Measurements from ENCODE around the gene GRM7. TPM values are rescaled to one million over a fixed set of nuclear protein-coding genes. Genes with fewer than 3 reads are reported as not detected.

Gene GRM7
- total and polyA plus RNA-seq, 9 of the 15 experiments (the other 6 are each of a cell fraction or from before 2014, with no cell fraction given) = not detected

DNA sequence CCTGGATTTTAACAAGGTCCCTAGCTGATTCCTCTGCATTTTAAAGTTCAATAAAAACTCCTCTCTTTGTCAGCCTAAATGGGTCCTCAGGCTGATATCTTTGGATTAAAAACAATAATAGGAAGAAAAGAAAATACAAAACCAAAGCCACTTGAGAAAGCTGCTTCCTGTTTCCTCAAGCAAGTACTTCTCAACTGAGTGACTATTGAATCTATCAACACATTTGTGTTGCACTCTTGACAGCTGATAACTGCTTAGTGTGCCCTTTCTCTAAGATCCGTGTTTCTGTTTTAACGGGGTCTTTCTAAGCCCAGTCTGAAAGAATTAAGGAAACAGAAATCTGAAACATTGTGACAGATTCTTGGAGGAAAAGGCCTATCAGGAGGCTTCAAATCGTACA is 410.7 kb downstream of the GRM7 start (continued):
- no peak for TF ChIP-seq HIVEP1 (CRISPR knock-in tag; IDR thresholded peaks at IDR 0.05)
- TF ChIP-seq ILF3 (IDR thresholded peaks at IDR 0.05; ENCODE audit: borderline replicate concordance) = no peak
- no peak for TF ChIP-seq POLR2A (conservative IDR thresholded peaks at IDR 0.05)
- TF ChIP-seq TCF7L2 (IDR thresholded peaks at IDR 0.05; ENCODE audit: low read depth, low read length) = no peak
- TF ChIP-seq BRCA1 (IDR thresholded peaks at IDR 0.05) = no peak
- TF ChIP-seq BRCA1 (CRISPR knock-in tag; IDR thresholded peaks at IDR 0.05) = no peak

- FAIRE-seq (no peak), ATAC-seq (no peak)
- intact Hi-C loops (cut with micrococcal nuclease) = no loop called here
- TF ChIP-seq SMARCE1 (IDR thresholded peaks at IDR 0.05) (no peak), U2AF1 (optimal IDR thresholded peaks at IDR 0.05; ENCODE audit: low read depth, low read length) (no peak), KDM4B (IDR thresholded peaks at IDR 0.05; ENCODE audit: borderline replicate concordance in 2 of 2, low read depth in 1 of 2) (no peak), RCOR1 (IDR thresholded peaks at IDR 0.05; ENCODE audit: borderline replicate concordance in 1 of 2, low read depth in 2 of 2, low read length in 2 of 2) (no peak), HNRNPK (IDR thresholded peaks at IDR 0.05; ENCODE audit: low read depth, low read length, poor library complexity, severe bottlenecking) (no peak), CLOCK (CRISPR knock-in tag; IDR thresholded peaks at IDR 0.05; ENCODE audit: borderline replicate concordance) (no peak), STAG1 (CRISPR knock-in tag; IDR thresholded peaks at IDR 0.05; ENCODE audit: borderline replicate concordance) (no peak), MAX (CRISPR knock-in tag; IDR thresholded peaks at IDR 0.05) (no peak), TAF1 (IDR thresholded peaks at IDR 0.05; ENCODE audit: control insufficient read depth, extremely low read depth, insufficient read depth, low read length, severe bottlenecking) (no peak)
- TF ChIP-seq, protein P1, sequence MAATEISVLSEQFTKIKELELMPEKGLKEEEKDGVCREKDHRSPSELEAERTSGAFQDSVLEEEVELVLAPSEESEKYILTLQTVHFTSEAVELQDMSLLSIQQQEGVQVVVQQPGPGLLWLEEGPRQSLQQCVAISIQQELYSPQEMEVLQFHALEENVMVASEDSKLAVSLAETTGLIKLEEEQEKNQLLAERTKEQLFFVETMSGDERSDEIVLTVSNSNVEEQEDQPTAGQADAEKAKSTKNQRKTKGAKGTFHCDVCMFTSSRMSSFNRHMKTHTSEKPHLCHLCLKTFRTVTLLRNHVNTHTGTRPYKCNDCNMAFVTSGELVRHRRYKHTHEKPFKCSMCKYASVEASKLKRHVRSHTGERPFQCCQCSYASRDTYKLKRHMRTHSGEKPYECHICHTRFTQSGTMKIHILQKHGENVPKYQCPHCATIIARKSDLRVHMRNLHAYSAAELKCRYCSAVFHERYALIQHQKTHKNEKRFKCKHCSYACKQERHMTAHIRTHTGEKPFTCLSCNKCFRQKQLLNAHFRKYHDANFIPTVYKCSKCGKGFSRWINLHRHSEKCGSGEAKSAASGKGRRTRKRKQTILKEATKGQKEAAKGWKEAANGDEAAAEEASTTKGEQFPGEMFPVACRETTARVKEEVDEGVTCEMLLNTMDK (IDR thresholded peaks at IDR 0.05; ENCODE audit: borderline replicate concordance, insufficient read depth, low read depth, low read length, poor library complexity, severe bottlenecking) = no peak
Observed at GRCh38 chr3:7272203-7272602, 411.3 kb downstream of the GRM7 start.

More at GRCh38 chr3:7272203-7272602, 411.3 kb downstream of the GRM7 start:
- POLR2A ChIA-PET = no interaction called here
- CTCF ChIA-PET (ENCODE audit: low intra/inter-chr PET ratio) = no interaction called here
- Histone ChIP-seq H3K4me3 (no peak overlapping the region), H3K27ac (ENCODE audit: extremely low read depth, low read depth, low read length) (no peak overlapping the region), H3K4me1 (replicated peaks in 1 of 2; ENCODE audit: control insufficient read depth in 2 of 2, insufficient read depth in 2 of 2, low read length in 2 of 2) (no peaks in the 10 kb centered on the region), H4K20me1 (replicated peaks; ENCODE audit: control insufficient read depth, insufficient read depth, low read length) (no peaks in the 10 kb centered on the region), H3K4me2 (ENCODE audit: insufficient read depth, low read length) (no peak overlapping the region), H3K79me2 (ENCODE audit: control insufficient read depth, insufficient read depth, low read length) (no peaks in the 10 kb centered on the region), H3K9me3 (replicated peaks; ENCODE audit: control insufficient read depth, insufficient read depth, low read depth, low read length) (no peaks in the 10 kb centered on the region), H2AFZ (ENCODE audit: low read depth, low read length) (no peak overlapping the region), H3K27me3 (ENCODE audit: control insufficient read depth in 2 of 2, insufficient read depth in 2 of 2, low read length in 2 of 2) (no peaks in the 10 kb centered on the region), H3K9ac (ENCODE audit: insufficient read depth in 1 of 2, low read depth in 2 of 2, low read length in 2 of 2) (no peak overlapping the region), H3K36me3 (ENCODE audit: control insufficient read depth, insufficient read depth, low read length) (no peaks in the 10 kb centered on the region), H3K9me1 (ENCODE audit: control insufficient read depth, insufficient read depth, low read length) (no peaks in the 10 kb centered on the region)
- 0% methylated on average over 1 of the region's 1 CpG for WGBS (ENCODE audit: insufficient coverage, low coverage, missing lambda C conversion rate)
- no peak for DNase-seq (ENCODE audit: extremely low read depth in 1 of 4, low spot score in 3 of 4)
- in situ Hi-C loops (cut with MboI) = no loop called here
- no TSS peak for BruUV-seq (replicated peaks)

Measured in K562 (cell line).